ENCODE results near the gene SLC24A3. TPM values are rescaled to one million over a fixed set of nuclear protein-coding genes. Genes with fewer than 3 reads are reported as not detected.

SLC24A3 gene
- total RNA-seq, 2 donors from 2014 or later: 1.4 to 3.7 TPM

GRCh38 chr20:19274001-19274400 lies 61.6 kb downstream of the SLC24A3 start:
- Histone ChIP-seq H3K27me3 (no peaks in the 10 kb centered on the region), H3K36me3 (no peaks in the 10 kb centered on the region), H3K4me3 (no peak overlapping the region), H3K27ac (no peak overlapping the region), H3K9me3 (no peaks in the 10 kb centered on the region), H3K4me1 (peaks cover 0 to 20% of the 10 kb centered on the region in 2 donors)
- TF ChIP-seq CTCF (IDR thresholded peaks at IDR 0.05): no peak
- no peak for DNase-seq (ENCODE audit: low spot score)

GRCh38 chr20:19274412-19275015 lies 62.1 kb downstream of the SLC24A3 start:
- no peak for DNase-seq (ENCODE audit: low spot score)
- no peak overlapping the region for H3K4me3 ChIP-seq
- H3K27ac ChIP-seq: no peak overlapping the region
- no peaks in the 10 kb centered on the region for H3K27me3 ChIP-seq
- no peaks in the 10 kb centered on the region for H3K9me3 ChIP-seq
- TF ChIP-seq CTCF (IDR thresholded peaks at IDR 0.05): no peak
- H3K4me1 ChIP-seq: peaks cover 0 to 20% of the 10 kb centered on the region in 2 donors
- H3K36me3 ChIP-seq: no peaks in the 10 kb centered on the region

GRCh38 chr20:19275038-19275629 lies 62.7 kb downstream of the SLC24A3 start:
- H3K27ac ChIP-seq: peak overlapping the region in 1 of 2 donors; percentile 16
- TF ChIP-seq CTCF (IDR thresholded peaks at IDR 0.05): no peak
- H3K36me3 ChIP-seq: no peaks in the 10 kb centered on the region
- H3K4me3 ChIP-seq: no peak overlapping the region
- peaks cover 0 to 20% of the 10 kb centered on the region in 2 donors for H3K4me1 ChIP-seq
- no peaks in the 10 kb centered on the region for H3K27me3 ChIP-seq
- H3K9me3 ChIP-seq: no peaks in the 10 kb centered on the region
- no peak for DNase-seq (ENCODE audit: low spot score)

GRCh38 chr20:19275630-19276071 lies 63.2 kb downstream of the SLC24A3 start:
- H3K9me3 ChIP-seq: no peaks in the 10 kb centered on the region
- H3K36me3 ChIP-seq: no peaks in the 10 kb centered on the region
- H3K27me3 ChIP-seq: no peaks in the 10 kb centered on the region
- peaks cover 0 to 20% of the 10 kb centered on the region in 2 donors for H3K4me1 ChIP-seq
- DNase-seq (ENCODE audit: low spot score): peak; percentile 74
- peak overlapping the region in 1 of 2 donors; percentile 16 for H3K27ac ChIP-seq
- no peak for TF ChIP-seq CTCF (IDR thresholded peaks at IDR 0.05)
- no peak overlapping the region for H3K4me3 ChIP-seq

GRCh38 chr20:19277381-19277780 lies 64.9 kb downstream of the SLC24A3 start:
- no peak for DNase-seq (ENCODE audit: low spot score)
- no peak overlapping the region for H3K4me3 ChIP-seq
- H3K9me3 ChIP-seq: no peaks in the 10 kb centered on the region
- H3K4me1 ChIP-seq: peaks cover 0 to 20% of the 10 kb centered on the region in 2 donors
- TF ChIP-seq CTCF (IDR thresholded peaks at IDR 0.05): no peak
- H3K36me3 ChIP-seq: no peaks in the 10 kb centered on the region
- no peaks in the 10 kb centered on the region for H3K27me3 ChIP-seq
- no peak overlapping the region for H3K27ac ChIP-seq
